Stimulated activated memory B cell treated with anti-CD40 and anti-IgM and Interleukin-4, amounts not matched to agents 10 μg/mL and 1 μg/mL and 100 μg/mL, for 72 hours (primary cell): Measurements from ENCODE around the gene RMP24.
A peak's percentile ranks its signal among the peaks of the same experiment; 100 is the strongest.

Source experiments
- ATAC-seq: fragments of 150-1000 bp; cut with Tn5 transposase; 2 replicates; pipeline ENCODE4 v1.10.0; 2021
- H3K27ac Mint-ChIP-seq: one replicate; pipeline ENCODE4 v1.8.0; 2022; ENCODE audit warnings: mild to moderate bottlenecking, mixed read lengths
- H3K27me3 Mint-ChIP-seq: one replicate; pipeline ENCODE4 v1.8.0; 2022; ENCODE audit warnings: mixed read lengths
- H3K36me3 Mint-ChIP-seq: one replicate; pipeline ENCODE4 v1.8.0; 2022; ENCODE audit warnings: mixed read lengths
- H3K4me1 Mint-ChIP-seq: one replicate; pipeline ENCODE4 v1.8.0; 2022; ENCODE audit warnings: mixed read lengths
- H3K4me3 Mint-ChIP-seq: one replicate; pipeline ENCODE4 v1.8.0; 2022; ENCODE audit warnings: mild to moderate bottlenecking, moderate library complexity, mixed read lengths
- H3K9me3 Mint-ChIP-seq: one replicate; pipeline ENCODE4 v1.8.0; 2022; ENCODE audit warnings: mixed read lengths

RMP24 gene

GRCh38 chr18:35972197-35973000 lies at the start of gene RMP24:
Gene RMP24 (plus strand): TSS chr18:35972679.
- ATAC-seq: peak; percentile 97
- Mint-ChIP-seq H3K4me1 (peaks cover 42% of the 10 kb centered on the region), H3K27ac (peak within 1 kb of the TSS; percentile 90), H3K4me3 (peak within 1 kb of the TSS; percentile 92), H3K9me3 (no peaks in the 10 kb centered on the region), H3K36me3 (peaks cover 18% of the 10 kb centered on the region), H3K27me3 (no peaks in the 10 kb centered on the region)

GRCh38 chr18:35923939-35924684 lies 48.4 kb upstream of the RMP24 start:
- no peak overlapping the region for H3K4me3 Mint-ChIP-seq
- no peak overlapping the region for H3K27ac Mint-ChIP-seq
- no peaks in the 10 kb centered on the region for H3K36me3 Mint-ChIP-seq
- H3K4me1 Mint-ChIP-seq: no peaks in the 10 kb centered on the region
- H3K9me3 Mint-ChIP-seq: no peaks in the 10 kb centered on the region
- ATAC-seq: no peak
- peaks cover 16% of the 10 kb centered on the region for H3K27me3 Mint-ChIP-seq

- Mint-ChIP-seq H3K27ac (no peak overlapping the region), H3K4me3 (no peak overlapping the region), H3K36me3 (no peaks in the 10 kb centered on the region), H3K9me3 (peaks cover 4% of the 10 kb centered on the region), H3K4me1 (no peaks in the 10 kb centered on the region), H3K27me3 (peaks cover 16% of the 10 kb centered on the region)
- ATAC-seq: no peak
Observed at GRCh38 chr18:35926884-35927283, 45.6 kb upstream of the RMP24 start.

GRCh38 chr18:35927430-35927829 lies 45.0 kb upstream of the RMP24 start:
- H3K36me3 Mint-ChIP-seq: no peaks in the 10 kb centered on the region
- H3K27ac Mint-ChIP-seq: no peak overlapping the region
- H3K27me3 Mint-ChIP-seq: peaks cover 16% of the 10 kb centered on the region
- no peak overlapping the region for H3K4me3 Mint-ChIP-seq
- ATAC-seq: no peak
- H3K9me3 Mint-ChIP-seq: peaks cover 4% of the 10 kb centered on the region
- no peaks in the 10 kb centered on the region for H3K4me1 Mint-ChIP-seq

GRCh38 chr18:35933982-35934381 lies 38.5 kb upstream of the RMP24 start:
- no peaks in the 10 kb centered on the region for H3K36me3 Mint-ChIP-seq
- H3K4me1 Mint-ChIP-seq: no peaks in the 10 kb centered on the region
- H3K4me3 Mint-ChIP-seq: no peak overlapping the region
- H3K27me3 Mint-ChIP-seq: no peaks in the 10 kb centered on the region
- H3K9me3 Mint-ChIP-seq: peaks cover 4% of the 10 kb centered on the region
- no peak for ATAC-seq
- no peak overlapping the region for H3K27ac Mint-ChIP-seq

- H3K4me1 Mint-ChIP-seq: no peaks in the 10 kb centered on the region
- H3K27ac Mint-ChIP-seq: no peak overlapping the region
Observed at GRCh38 chr18:35934891-35935290, 37.6 kb upstream of the RMP24 start.

GRCh38 chr18:35935805-35936204 lies 36.7 kb upstream of the RMP24 start:
- no peaks in the 10 kb centered on the region for H3K4me1 Mint-ChIP-seq
- no peak for ATAC-seq
- no peaks in the 10 kb centered on the region for H3K36me3 Mint-ChIP-seq
- H3K4me3 Mint-ChIP-seq: no peak overlapping the region
- no peaks in the 10 kb centered on the region for H3K27me3 Mint-ChIP-seq
- no peak overlapping the region for H3K27ac Mint-ChIP-seq
- H3K9me3 Mint-ChIP-seq: no peaks in the 10 kb centered on the region

More at GRCh38 chr18:35934891-35935290, 37.6 kb upstream of the RMP24 start:
- ATAC-seq: no peak
- no peaks in the 10 kb centered on the region for H3K27me3 Mint-ChIP-seq
- H3K36me3 Mint-ChIP-seq: no peaks in the 10 kb centered on the region
- peaks cover 4% of the 10 kb centered on the region for H3K9me3 Mint-ChIP-seq
- no peak overlapping the region for H3K4me3 Mint-ChIP-seq

GRCh38 chr18:35936951-35937350 lies 35.5 kb upstream of the RMP24 start:
- no peaks in the 10 kb centered on the region for H3K4me1 Mint-ChIP-seq
- no peak overlapping the region for H3K4me3 Mint-ChIP-seq

GRCh38 chr18:35938158-35938557 lies 34.3 kb upstream of the RMP24 start:
- no peaks in the 10 kb centered on the region for H3K4me1 Mint-ChIP-seq
- H3K4me3 Mint-ChIP-seq: no peak overlapping the region
- no peak overlapping the region for H3K27ac Mint-ChIP-seq
- H3K9me3 Mint-ChIP-seq: no peaks in the 10 kb centered on the region
- ATAC-seq: no peak
- no peaks in the 10 kb centered on the region for H3K36me3 Mint-ChIP-seq
- no peaks in the 10 kb centered on the region for H3K27me3 Mint-ChIP-seq

More at GRCh38 chr18:35936951-35937350, 35.5 kb upstream of the RMP24 start:
- peak; percentile 8 for ATAC-seq
- H3K27me3 Mint-ChIP-seq: no peaks in the 10 kb centered on the region
- no peak overlapping the region for H3K27ac Mint-ChIP-seq
- no peaks in the 10 kb centered on the region for H3K9me3 Mint-ChIP-seq
- H3K36me3 Mint-ChIP-seq: no peaks in the 10 kb centered on the region

GRCh38 chr18:35938562-35938961 lies 33.9 kb upstream of the RMP24 start:
- H3K4me1 Mint-ChIP-seq: no peaks in the 10 kb centered on the region
- H3K36me3 Mint-ChIP-seq: no peaks in the 10 kb centered on the region
- H3K9me3 Mint-ChIP-seq: no peaks in the 10 kb centered on the region
- H3K27me3 Mint-ChIP-seq: no peaks in the 10 kb centered on the region
- no peak overlapping the region for H3K4me3 Mint-ChIP-seq
- H3K27ac Mint-ChIP-seq: no peak overlapping the region
- no peak for ATAC-seq

GRCh38 chr18:35939138-35939537 lies 33.3 kb upstream of the RMP24 start:
- Mint-ChIP-seq H3K36me3 (no peaks in the 10 kb centered on the region), H3K27ac (no peak overlapping the region)

GRCh38 chr18:35941299-35941698 lies 31.2 kb upstream of the RMP24 start:
- H3K4me1 Mint-ChIP-seq: no peaks in the 10 kb centered on the region
- H3K27ac Mint-ChIP-seq: no peak overlapping the region
- ATAC-seq: no peak
- H3K4me3 Mint-ChIP-seq: no peak overlapping the region
- H3K9me3 Mint-ChIP-seq: no peaks in the 10 kb centered on the region
- H3K27me3 Mint-ChIP-seq: no peaks in the 10 kb centered on the region
- no peaks in the 10 kb centered on the region for H3K36me3 Mint-ChIP-seq

More at GRCh38 chr18:35939138-35939537, 33.3 kb upstream of the RMP24 start:
- H3K27me3 Mint-ChIP-seq: no peaks in the 10 kb centered on the region
- H3K9me3 Mint-ChIP-seq: no peaks in the 10 kb centered on the region
- H3K4me1 Mint-ChIP-seq: no peaks in the 10 kb centered on the region
- ATAC-seq: no peak
- no peak overlapping the region for H3K4me3 Mint-ChIP-seq

GRCh38 chr18:35942133-35942532 lies 30.3 kb upstream of the RMP24 start:
- no peaks in the 10 kb centered on the region for H3K36me3 Mint-ChIP-seq
- H3K9me3 Mint-ChIP-seq: no peaks in the 10 kb centered on the region
- no peak overlapping the region for H3K4me3 Mint-ChIP-seq
- H3K4me1 Mint-ChIP-seq: no peaks in the 10 kb centered on the region
- no peak for ATAC-seq
- no peak overlapping the region for H3K27ac Mint-ChIP-seq
- no peaks in the 10 kb centered on the region for H3K27me3 Mint-ChIP-seq

- no peaks in the 10 kb centered on the region for H3K9me3 Mint-ChIP-seq
Observed at GRCh38 chr18:35942661-35943060, 29.8 kb upstream of the RMP24 start.

GRCh38 chr18:35948080-35948479 lies 24.4 kb upstream of the RMP24 start:
- H3K27ac Mint-ChIP-seq: no peak overlapping the region
- H3K27me3 Mint-ChIP-seq: peaks cover 36% of the 10 kb centered on the region
- H3K4me1 Mint-ChIP-seq: peaks cover 9% of the 10 kb centered on the region
- H3K9me3 Mint-ChIP-seq: no peaks in the 10 kb centered on the region
- no peak for ATAC-seq
- no peaks in the 10 kb centered on the region for H3K36me3 Mint-ChIP-seq
- H3K4me3 Mint-ChIP-seq: no peak overlapping the region

More at GRCh38 chr18:35942661-35943060, 29.8 kb upstream of the RMP24 start:
- Mint-ChIP-seq H3K36me3 (no peaks in the 10 kb centered on the region), H3K4me1 (no peaks in the 10 kb centered on the region), H3K4me3 (no peak overlapping the region), H3K27me3 (no peaks in the 10 kb centered on the region), H3K27ac (no peak overlapping the region)
- ATAC-seq: no peak

GRCh38 chr18:35949090-35949489 lies 23.4 kb upstream of the RMP24 start:
- Mint-ChIP-seq H3K9me3 (no peaks in the 10 kb centered on the region), H3K4me3 (no peak overlapping the region), H3K36me3 (no peaks in the 10 kb centered on the region), H3K4me1 (peaks cover 9% of the 10 kb centered on the region), H3K27me3 (peaks cover 43% of the 10 kb centered on the region), H3K27ac (no peak overlapping the region)
- ATAC-seq: no peak
